HepG2 (cell line): Measurements from ENCODE around the gene TGM1.

Experiments
- ZNF607 ChIP-seq: sonication (generic); formaldehyde crosslinking; IDR thresholded peaks from 2 replicates; pipeline ENCODE4 v1.5.1; 2020; ENCODE audit warnings: missing genetic modification reagents, mild to moderate bottlenecking, borderline replicate concordance
- TF ChIP-seq, protein P1 (sequence below): sonication (generic); formaldehyde crosslinking; IDR thresholded peaks from 2 replicates; pipeline ENCODE4 v1.5.0; 2020; ENCODE audit warnings: mild to moderate bottlenecking, missing genetic modification reagents, moderate library complexity

GRCh38 chr14:24268225-24268624 is 5.2 kb upstream of the TGM1 start:
- TF ChIP-seq, protein P1, sequence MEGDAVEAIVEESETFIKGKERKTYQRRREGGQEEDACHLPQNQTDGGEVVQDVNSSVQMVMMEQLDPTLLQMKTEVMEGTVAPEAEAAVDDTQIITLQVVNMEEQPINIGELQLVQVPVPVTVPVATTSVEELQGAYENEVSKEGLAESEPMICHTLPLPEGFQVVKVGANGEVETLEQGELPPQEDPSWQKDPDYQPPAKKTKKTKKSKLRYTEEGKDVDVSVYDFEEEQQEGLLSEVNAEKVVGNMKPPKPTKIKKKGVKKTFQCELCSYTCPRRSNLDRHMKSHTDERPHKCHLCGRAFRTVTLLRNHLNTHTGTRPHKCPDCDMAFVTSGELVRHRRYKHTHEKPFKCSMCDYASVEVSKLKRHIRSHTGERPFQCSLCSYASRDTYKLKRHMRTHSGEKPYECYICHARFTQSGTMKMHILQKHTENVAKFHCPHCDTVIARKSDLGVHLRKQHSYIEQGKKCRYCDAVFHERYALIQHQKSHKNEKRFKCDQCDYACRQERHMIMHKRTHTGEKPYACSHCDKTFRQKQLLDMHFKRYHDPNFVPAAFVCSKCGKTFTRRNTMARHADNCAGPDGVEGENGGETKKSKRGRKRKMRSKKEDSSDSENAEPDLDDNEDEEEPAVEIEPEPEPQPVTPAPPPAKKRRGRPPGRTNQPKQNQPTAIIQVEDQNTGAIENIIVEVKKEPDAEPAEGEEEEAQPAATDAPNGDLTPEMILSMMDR (CRISPR knock-in tag): no peak
- no peak for TF ChIP-seq ZNF607
